ENCODE results near the gene BBS9. TPM values are rescaled to one million over a fixed set of nuclear protein-coding genes. Genes with fewer than 3 reads are reported as not detected.

The BBS9 gene
- total RNA-seq, 1 donor from 2014 or later: 28.4 TPM

DNA sequence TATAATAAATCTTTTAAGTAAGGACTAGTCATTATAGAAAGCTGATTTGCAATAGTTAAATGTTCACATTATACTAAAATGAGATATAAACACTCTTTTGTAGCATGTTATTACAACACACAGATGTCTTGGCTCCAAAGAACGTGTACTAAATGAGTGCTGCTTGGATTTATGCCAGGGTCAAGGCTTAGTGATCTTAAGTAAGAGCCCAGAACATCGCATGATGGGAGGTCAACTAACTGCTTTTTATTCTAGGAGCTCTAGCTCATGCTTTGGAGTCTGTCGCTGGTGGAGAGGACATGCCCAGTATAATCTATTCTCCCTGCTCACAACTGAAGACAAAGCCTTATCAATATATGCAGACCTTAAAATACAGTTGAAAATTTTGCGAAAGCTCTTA lies 315.1 kb downstream of the BBS9 start:
- DNase-seq: no peak
- ATAC-seq: peak in 1 of 2 donors; percentile 32
- intact Hi-C loops (cut with DNase I): no loop called here
- no peak overlapping the region for H3K4me3 ChIP-seq
- H3K36me3 ChIP-seq: no peaks in the 10 kb centered on the region
- no peak overlapping the region for H3K27ac ChIP-seq
- H3K4me1 ChIP-seq: peaks cover 10% of the 10 kb centered on the region
- no peaks in the 10 kb centered on the region for H3K27me3 ChIP-seq (ENCODE audit: low read depth)
- TF ChIP-seq, protein P1, sequence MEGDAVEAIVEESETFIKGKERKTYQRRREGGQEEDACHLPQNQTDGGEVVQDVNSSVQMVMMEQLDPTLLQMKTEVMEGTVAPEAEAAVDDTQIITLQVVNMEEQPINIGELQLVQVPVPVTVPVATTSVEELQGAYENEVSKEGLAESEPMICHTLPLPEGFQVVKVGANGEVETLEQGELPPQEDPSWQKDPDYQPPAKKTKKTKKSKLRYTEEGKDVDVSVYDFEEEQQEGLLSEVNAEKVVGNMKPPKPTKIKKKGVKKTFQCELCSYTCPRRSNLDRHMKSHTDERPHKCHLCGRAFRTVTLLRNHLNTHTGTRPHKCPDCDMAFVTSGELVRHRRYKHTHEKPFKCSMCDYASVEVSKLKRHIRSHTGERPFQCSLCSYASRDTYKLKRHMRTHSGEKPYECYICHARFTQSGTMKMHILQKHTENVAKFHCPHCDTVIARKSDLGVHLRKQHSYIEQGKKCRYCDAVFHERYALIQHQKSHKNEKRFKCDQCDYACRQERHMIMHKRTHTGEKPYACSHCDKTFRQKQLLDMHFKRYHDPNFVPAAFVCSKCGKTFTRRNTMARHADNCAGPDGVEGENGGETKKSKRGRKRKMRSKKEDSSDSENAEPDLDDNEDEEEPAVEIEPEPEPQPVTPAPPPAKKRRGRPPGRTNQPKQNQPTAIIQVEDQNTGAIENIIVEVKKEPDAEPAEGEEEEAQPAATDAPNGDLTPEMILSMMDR (IDR thresholded peaks at IDR 0.05): no peak
- no peaks in the 10 kb centered on the region for H3K9me3 ChIP-seq

DNA sequence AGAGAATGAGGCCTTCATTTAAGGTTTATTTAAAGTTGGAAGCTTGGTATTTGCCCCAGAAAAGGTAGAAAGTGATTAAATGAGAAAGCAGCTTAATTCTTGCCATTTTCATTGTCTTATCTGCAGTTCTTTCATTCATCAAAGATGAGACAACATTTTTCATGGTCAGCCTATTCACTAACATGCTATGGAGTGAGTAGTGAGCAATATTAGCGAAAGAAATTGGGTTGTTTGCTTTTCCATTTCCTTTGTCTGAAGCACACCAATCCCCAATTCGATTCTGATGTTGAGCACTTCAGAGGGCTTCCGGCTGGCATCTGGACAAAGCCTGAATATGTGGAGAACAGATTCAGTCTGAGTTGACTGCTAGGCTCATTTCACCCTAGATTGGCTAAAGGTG lies 317.2 kb downstream of the BBS9 start:
- DNase-seq: no peak
- H3K9me3 ChIP-seq: no peaks in the 10 kb centered on the region
- no peak for ATAC-seq
- H3K27ac ChIP-seq: no peak overlapping the region
- no peaks in the 10 kb centered on the region for H3K36me3 ChIP-seq
- intact Hi-C loops (cut with DNase I): no loop called here
- no peak overlapping the region for H3K4me3 ChIP-seq
- H3K27me3 ChIP-seq (ENCODE audit: low read depth): no peaks in the 10 kb centered on the region
- H3K4me1 ChIP-seq: peaks cover 10% of the 10 kb centered on the region
- TF ChIP-seq, protein P1 (IDR thresholded peaks at IDR 0.05): no peak

DNA sequence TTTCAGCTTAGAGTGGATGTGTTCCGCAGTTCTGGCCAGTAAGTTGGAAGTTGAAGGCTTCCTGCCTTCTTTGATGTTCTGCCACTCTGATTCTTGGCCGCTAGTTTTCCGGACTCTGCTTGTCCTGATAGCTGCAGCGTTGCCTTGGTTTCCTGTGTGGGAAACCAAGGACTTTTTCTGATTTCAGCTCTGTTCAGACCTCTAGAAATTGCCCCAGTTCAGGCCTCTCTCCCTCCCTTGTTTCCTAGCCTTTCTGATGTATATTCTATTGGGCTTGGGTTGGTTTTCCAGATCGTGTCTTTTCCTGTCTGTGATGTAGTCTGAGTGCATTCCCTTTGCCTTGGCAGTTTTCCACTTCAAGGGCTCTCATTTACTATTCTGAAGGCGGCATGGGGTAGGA lies 318.7 kb downstream of the BBS9 start:
- Histone ChIP-seq H3K4me3 (no peak overlapping the region), H3K36me3 (no peaks in the 10 kb centered on the region), H3K27ac (peak overlapping the region; percentile 31), H3K27me3 (ENCODE audit: low read depth) (no peaks in the 10 kb centered on the region), H3K4me1 (peaks cover 10% of the 10 kb centered on the region), H3K9me3 (no peaks in the 10 kb centered on the region)
- DNase-seq (no peak), ATAC-seq (no peak)
- TF ChIP-seq, protein P1 (IDR thresholded peaks at IDR 0.05): no peak
- intact Hi-C loops (cut with DNase I): no loop called here

DNA sequence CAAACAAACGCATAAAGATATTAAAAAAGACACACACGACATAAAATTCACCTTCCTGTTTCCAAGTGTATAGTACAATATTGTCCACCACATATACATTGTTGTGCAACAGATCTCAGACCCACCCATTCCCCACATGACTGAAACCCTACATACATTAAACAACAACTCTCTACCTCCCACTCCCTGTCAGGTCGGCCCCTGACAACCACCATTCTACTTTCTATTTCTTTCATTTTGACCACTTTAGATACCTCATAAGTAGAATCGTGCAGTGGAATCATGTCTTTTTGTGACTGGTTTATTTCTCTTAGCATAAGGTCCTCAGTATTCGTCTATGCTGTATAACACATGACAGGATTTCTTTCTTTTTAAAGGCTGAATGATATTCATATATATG lies 320.5 kb downstream of the BBS9 start:
- ATAC-seq: no peak
- intact Hi-C loops (cut with DNase I): no loop called here

DNA sequence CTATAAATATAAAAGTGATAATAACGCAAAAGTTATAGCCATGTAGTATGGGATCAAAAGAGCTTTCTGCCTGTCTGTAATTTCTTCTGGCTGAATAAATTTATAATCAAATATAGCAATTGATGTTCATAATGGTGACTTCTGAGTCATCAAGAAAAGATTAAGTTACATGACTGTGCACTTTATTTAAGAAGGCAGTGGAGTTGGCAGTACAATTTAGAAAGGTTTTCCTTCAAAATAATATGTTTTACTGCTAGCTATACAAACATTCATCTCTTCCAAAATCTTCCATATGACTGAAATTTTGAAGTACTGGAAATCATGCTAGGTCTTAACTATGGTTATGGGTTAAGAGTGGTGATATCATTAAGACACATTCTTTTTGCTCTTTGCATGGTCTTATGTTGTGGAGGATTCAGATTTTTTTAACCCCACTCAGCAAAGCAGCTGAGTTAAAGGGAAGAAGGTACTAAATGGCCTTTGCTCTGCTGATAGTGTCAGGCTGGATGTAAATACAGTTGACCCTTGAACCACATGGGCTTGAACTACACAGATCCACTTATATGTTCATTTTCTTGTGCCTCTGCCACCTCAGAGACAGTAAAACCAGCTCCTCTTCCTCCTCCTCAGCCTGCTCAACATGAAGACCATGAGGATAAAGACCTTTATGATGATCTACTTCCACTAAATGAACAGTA lies 323.6 kb downstream of the BBS9 start:
- no peak for DNase-seq
- H3K27me3 ChIP-seq (ENCODE audit: low read depth): no peaks in the 10 kb centered on the region
- no peak overlapping the region for H3K27ac ChIP-seq
- H3K36me3 ChIP-seq: no peaks in the 10 kb centered on the region
- no peak for ATAC-seq
- H3K4me1 ChIP-seq: peaks cover 6% of the 10 kb centered on the region
- no peak overlapping the region for H3K4me3 ChIP-seq
- intact Hi-C loops (cut with DNase I): no loop called here
- H3K9me3 ChIP-seq: no peaks in the 10 kb centered on the region
- TF ChIP-seq, protein P1 (IDR thresholded peaks at IDR 0.05): no peak

More for the DNA sequence above, 320.5 kb downstream of the BBS9 start:
- H3K4me3 ChIP-seq: no peak overlapping the region
- H3K27ac ChIP-seq: no peak overlapping the region
- H3K36me3 ChIP-seq: no peaks in the 10 kb centered on the region
- no peaks in the 10 kb centered on the region for H3K27me3 ChIP-seq (ENCODE audit: low read depth)
- H3K9me3 ChIP-seq: no peaks in the 10 kb centered on the region
- TF ChIP-seq, protein P1 (IDR thresholded peaks at IDR 0.05): no peak
- no peak for DNase-seq
- H3K4me1 ChIP-seq: peaks cover 10% of the 10 kb centered on the region
